Fibroblast of skin of left quadriceps (primary cell): ENCODE results near the gene TINCR.

ENCODE experiments used
- DNase-seq, 2 experiments: peaks; one replicate each; pipeline ENCODE4 v3.0.0-alpha.2; 2013; ENCODE audit warnings: low read depth in 2 of 2

Gene TINCR

DNA sequence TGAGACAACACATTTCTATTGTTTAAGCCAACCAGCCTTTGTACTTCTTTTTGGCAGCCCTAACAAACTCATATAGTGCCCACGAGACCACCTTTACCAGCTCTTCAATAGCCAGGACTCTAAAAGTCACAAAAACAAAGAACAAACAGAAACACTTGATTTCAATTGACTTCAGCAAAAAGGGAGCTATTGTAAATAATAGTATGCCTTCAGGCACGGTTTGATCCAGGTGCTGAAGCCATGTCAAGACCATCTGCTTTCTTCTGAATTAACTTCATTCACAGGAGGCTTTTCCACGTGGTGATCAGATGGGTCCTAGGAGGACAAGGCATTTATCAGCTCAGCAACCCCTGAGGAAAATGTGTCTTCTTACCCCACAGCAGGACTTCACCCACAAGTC is 53.8 kb downstream of the TINCR start:
- no peak for DNase-seq

DNA sequence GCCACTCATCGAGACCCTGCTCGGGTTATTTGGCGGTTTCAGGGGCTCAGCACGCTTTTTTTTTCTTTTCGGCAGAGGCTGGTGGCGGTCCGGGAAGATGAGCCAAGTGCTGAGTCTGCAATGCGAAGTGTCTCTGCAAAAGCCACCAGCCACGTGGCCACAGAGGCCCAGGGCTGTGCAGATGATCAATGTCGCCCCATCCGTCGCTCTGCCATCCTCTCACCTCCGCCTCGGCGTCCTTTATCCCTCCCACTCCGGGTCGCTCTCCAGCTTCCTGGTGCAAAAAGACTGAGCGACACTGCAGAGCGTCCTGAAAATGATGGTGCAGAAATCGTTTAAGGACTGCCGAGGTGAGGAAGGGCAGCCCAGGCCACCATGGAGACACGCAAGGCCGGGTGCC is 55.0 kb downstream of the TINCR start:
- no peak for DNase-seq
